Neural progenitor cell (in vitro differentiated cells): Measurements from ENCODE around the gene KRTAP5-9.

Experiments
- EZH2 ChIP-seq: fragments of 200-600 bp; sonication (generic); IDR thresholded peaks from 2 replicates; pipeline ENCODE4 v1.6.1; 2017; ENCODE audit warnings: antibody characterized with exemption, mild to moderate bottlenecking, moderate library complexity
- TF ChIP-seq, protein P1 (sequence below): fragments of 200-600 bp; sonication (generic); IDR thresholded peaks from 2 replicates; pipeline ENCODE4 v1.5.1; 2017; ENCODE audit warnings: antibody characterized with exemption, mild to moderate bottlenecking

DNA sequence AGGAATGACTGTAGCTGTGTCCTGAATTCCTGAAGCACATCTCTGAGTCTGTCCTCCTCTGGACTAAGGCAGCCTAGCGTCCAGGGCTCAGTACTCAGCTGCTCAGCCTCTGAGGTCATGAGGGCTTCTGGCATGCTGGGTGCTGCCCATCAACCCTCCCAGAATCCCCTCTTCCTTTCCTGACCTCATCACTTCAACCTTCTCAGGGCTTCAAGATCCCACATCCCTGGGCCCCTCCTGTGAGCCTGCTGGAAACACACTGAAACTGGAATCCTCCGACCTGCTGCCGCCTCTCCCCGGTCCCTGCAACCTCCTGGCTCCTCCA is 9.6 kb upstream of the KRTAP5-9 start:
- TF ChIP-seq, protein P1, sequence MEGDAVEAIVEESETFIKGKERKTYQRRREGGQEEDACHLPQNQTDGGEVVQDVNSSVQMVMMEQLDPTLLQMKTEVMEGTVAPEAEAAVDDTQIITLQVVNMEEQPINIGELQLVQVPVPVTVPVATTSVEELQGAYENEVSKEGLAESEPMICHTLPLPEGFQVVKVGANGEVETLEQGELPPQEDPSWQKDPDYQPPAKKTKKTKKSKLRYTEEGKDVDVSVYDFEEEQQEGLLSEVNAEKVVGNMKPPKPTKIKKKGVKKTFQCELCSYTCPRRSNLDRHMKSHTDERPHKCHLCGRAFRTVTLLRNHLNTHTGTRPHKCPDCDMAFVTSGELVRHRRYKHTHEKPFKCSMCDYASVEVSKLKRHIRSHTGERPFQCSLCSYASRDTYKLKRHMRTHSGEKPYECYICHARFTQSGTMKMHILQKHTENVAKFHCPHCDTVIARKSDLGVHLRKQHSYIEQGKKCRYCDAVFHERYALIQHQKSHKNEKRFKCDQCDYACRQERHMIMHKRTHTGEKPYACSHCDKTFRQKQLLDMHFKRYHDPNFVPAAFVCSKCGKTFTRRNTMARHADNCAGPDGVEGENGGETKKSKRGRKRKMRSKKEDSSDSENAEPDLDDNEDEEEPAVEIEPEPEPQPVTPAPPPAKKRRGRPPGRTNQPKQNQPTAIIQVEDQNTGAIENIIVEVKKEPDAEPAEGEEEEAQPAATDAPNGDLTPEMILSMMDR, result no peak
- TF ChIP-seq EZH2, result no peak
